Raji (cell line): ENCODE data around the gene ZFP36.

Experiments
- POLR2A ChIP-seq: IDR thresholded peaks from 2 replicates; pipeline ENCODE4 v1.6.1; 2011; ENCODE audit warnings: low read depth, low read length, control low read depth; ENCODE audit not compliant: insufficient read depth

ZFP36 gene

GRCh38 chr19:39409208-39410016, 2.8 kb downstream of the ZFP36 start:
- TF ChIP-seq POLR2A = peak; percentile 76

GRCh38 chr19:39410017-39410830, 3.6 kb downstream of the ZFP36 start:
- peak; percentile 55 for TF ChIP-seq POLR2A

GRCh38 chr19:39410831-39411080, 4.1 kb downstream of the ZFP36 start:
- TF ChIP-seq POLR2A = no peak

GRCh38 chr19:39411081-39411831, 4.6 kb downstream of the ZFP36 start:
- TF ChIP-seq POLR2A = no peak

GRCh38 chr19:39411832-39412099, 5.1 kb downstream of the ZFP36 start:
- TF ChIP-seq POLR2A = no peak; the same call in 1 of the 2 replicates

- peak; percentile 65 for TF ChIP-seq POLR2A
These were observed 5.6 kb downstream of the ZFP36 start, which contains the start of gene PLEKHG2 for GRCh38 chr19:39412100-39412866. TSS of gene PLEKHG2 (plus strand) at chr19:39412669. CDS start at chr19:39414087, 1,418 bp downstream.

GRCh38 chr19:39412867-39413271, 6.2 kb downstream of the ZFP36 start:
- TF ChIP-seq POLR2A = no peak

GRCh38 chr19:39413272-39413910, 6.7 kb downstream of the ZFP36 start:
- no peak for TF ChIP-seq POLR2A

GRCh38 chr19:39413911-39414608, 7.4 kb downstream of the ZFP36 start:
- no peak for TF ChIP-seq POLR2A

GRCh38 chr19:39415111-39416046, 8.7 kb downstream of the ZFP36 start:
- no peak for TF ChIP-seq POLR2A

- TF ChIP-seq POLR2A = no peak
These were observed 9.8 kb downstream of the ZFP36 start for GRCh38 chr19:39416152-39417120.

GRCh38 chr19:39417463-39418181, 11.0 kb downstream of the ZFP36 start:
- no peak for TF ChIP-seq POLR2A
